ENCODE results near the gene VTN. TPM values are rescaled to one million over a fixed set of nuclear protein-coding genes. Genes with fewer than 3 reads are reported as not detected.

Gene VTN
- total and polyA plus RNA-seq, 8 donors: 0.42 to 2.2 (median 0.94) TPM

- peaks cover 0 to 15% of the 10 kb centered on the region in 2 donors for H3K4me1 ChIP-seq
- no peak overlapping the region for H3K27ac ChIP-seq
- DNase-seq (no peak), ATAC-seq (no peak)
- no peak for TF ChIP-seq CTCF (IDR thresholded peaks at IDR 0.05)
- no peaks in the 10 kb centered on the region for H3K9me3 ChIP-seq
- no peaks in the 10 kb centered on the region for H3K27me3 ChIP-seq
- intact Hi-C loops (cut with DNase I): no loop called here
- H3K36me3 ChIP-seq: peaks cover 0 to 54% of the 10 kb centered on the region in 2 donors
- H3K4me3 ChIP-seq: no peak overlapping the region
These were observed 25.9 kb upstream of the VTN start for GRCh38 chr17:28395968-28396367.

- Histone ChIP-seq H3K27ac (no peak overlapping the region), H3K4me3 (no peak overlapping the region), H3K9me3 (no peaks in the 10 kb centered on the region), H3K4me1 (peaks cover 0 to 15% of the 10 kb centered on the region in 2 donors), H3K27me3 (no peaks in the 10 kb centered on the region), H3K36me3 (peaks cover 0 to 57% of the 10 kb centered on the region in 2 donors)
- no peak for ATAC-seq
- no peak for DNase-seq
- intact Hi-C loops (cut with DNase I): no loop called here
- no peak for TF ChIP-seq CTCF (IDR thresholded peaks at IDR 0.05)
These were observed 25.3 kb upstream of the VTN start for GRCh38 chr17:28395426-28395825.

- DNase-seq (no peak), ATAC-seq (no peak)
- intact Hi-C loops (cut with DNase I): no loop called here
- H3K4me1 ChIP-seq: peaks cover 0 to 14% of the 10 kb centered on the region in 2 donors
- H3K27me3 ChIP-seq: no peaks in the 10 kb centered on the region
- H3K27ac ChIP-seq: no peak overlapping the region
- TF ChIP-seq CTCF (IDR thresholded peaks at IDR 0.05): no peak
- H3K36me3 ChIP-seq: peaks cover 0 to 59% of the 10 kb centered on the region in 2 donors
- no peaks in the 10 kb centered on the region for H3K9me3 ChIP-seq
- no peak overlapping the region for H3K4me3 ChIP-seq
These were observed 24.4 kb upstream of the VTN start for GRCh38 chr17:28394337-28395116.

- peaks cover 0 to 69% of the 10 kb centered on the region in 2 donors for H3K36me3 ChIP-seq
- DNase-seq (no peak), ATAC-seq (no peak)
- H3K4me1 ChIP-seq: no peaks in the 10 kb centered on the region
- no peak overlapping the region for H3K4me3 ChIP-seq
- no peaks in the 10 kb centered on the region for H3K27me3 ChIP-seq
- no peak overlapping the region for H3K27ac ChIP-seq
- intact Hi-C loops (cut with DNase I): no loop called here
- H3K9me3 ChIP-seq: no peaks in the 10 kb centered on the region
- no peak for TF ChIP-seq CTCF (IDR thresholded peaks at IDR 0.05)
These were observed 22.4 kb upstream of the VTN start for GRCh38 chr17:28392491-28392890.

- TF ChIP-seq CTCF (IDR thresholded peaks at IDR 0.05): no peak
- Histone ChIP-seq H3K27ac (no peak overlapping the region), H3K9me3 (no peaks in the 10 kb centered on the region), H3K4me3 (no peak overlapping the region), H3K4me1 (no peaks in the 10 kb centered on the region), H3K36me3 (peaks cover 0 to 60% of the 10 kb centered on the region in 2 donors), H3K27me3 (no peaks in the 10 kb centered on the region)
- ATAC-seq (no peak), DNase-seq (no peak)
- intact Hi-C loops (cut with DNase I): no loop called here
These were observed 21.3 kb upstream of the VTN start for GRCh38 chr17:28391401-28391800.

Measured in left lung (tissue), 10 donors.